ENCODE measurements around the gene TAS2R13.

TAS2R13 gene

GRCh38 chr12:10909462-10909861 is at the start of gene TAS2R13:
Gene TAS2R13, minus strand, starts transcription at chr12:10909562. Its CDS starts 264 bp downstream, at chr12:10909298.
- peaks cover 10% of the 10 kb centered on the region for H3K36me3 Mint-ChIP-seq (ENCODE audit: low read depth)
- no peak within 1 kb of the TSS for H3K4me3 Mint-ChIP-seq
- peaks cover 11% of the 10 kb centered on the region for H3K9me3 Mint-ChIP-seq
- no peaks in the 10 kb centered on the region for H3K27me3 Mint-ChIP-seq
- intact Hi-C loops (cut with micrococcal nuclease) = no loop called here
- H3K4me1 Mint-ChIP-seq (ENCODE audit: low read depth) = no peaks in the 10 kb centered on the region
- no peak within 1 kb of the TSS for H3K27ac Mint-ChIP-seq

- intact Hi-C loops (cut with micrococcal nuclease) = no loop called here
- Mint-ChIP-seq H3K27ac (no peak overlapping the region), H3K9me3 (peaks cover 42% of the 10 kb centered on the region), H3K4me3 (no peak overlapping the region), H3K36me3 (ENCODE audit: low read depth) (peaks cover 17% of the 10 kb centered on the region), H3K27me3 (no peaks in the 10 kb centered on the region), H3K4me1 (ENCODE audit: low read depth) (no peaks in the 10 kb centered on the region)
Measured at GRCh38 chr12:10957741-10958140, 48.4 kb upstream of the TAS2R13 start.

- Mint-ChIP-seq H3K27me3 (no peaks in the 10 kb centered on the region), H3K36me3 (ENCODE audit: low read depth) (peaks cover 18% of the 10 kb centered on the region), H3K4me3 (no peak overlapping the region), H3K9me3 (peaks cover 45% of the 10 kb centered on the region), H3K27ac (no peak overlapping the region), H3K4me1 (ENCODE audit: low read depth) (no peaks in the 10 kb centered on the region)
- intact Hi-C loops (cut with micrococcal nuclease) = no loop called here
Measured at GRCh38 chr12:10956085-10956484, 46.7 kb upstream of the TAS2R13 start.

GRCh38 chr12:10952645-10953044 is 43.3 kb upstream of the TAS2R13 start:
- H3K36me3 Mint-ChIP-seq (ENCODE audit: low read depth) = peaks cover 18% of the 10 kb centered on the region
- H3K27ac Mint-ChIP-seq = no peak overlapping the region
- peaks cover 61% of the 10 kb centered on the region for H3K9me3 Mint-ChIP-seq
- no peak overlapping the region for H3K4me3 Mint-ChIP-seq
- no peaks in the 10 kb centered on the region for H3K27me3 Mint-ChIP-seq
- intact Hi-C loops (cut with micrococcal nuclease) = no loop called here
- H3K4me1 Mint-ChIP-seq (ENCODE audit: low read depth) = no peaks in the 10 kb centered on the region

GRCh38 chr12:10943167-10943566 is 33.8 kb upstream of the TAS2R13 start:
- Mint-ChIP-seq H3K27me3 (no peaks in the 10 kb centered on the region), H3K4me3 (no peak overlapping the region), H3K36me3 (ENCODE audit: low read depth) (no peaks in the 10 kb centered on the region), H3K4me1 (ENCODE audit: low read depth) (no peaks in the 10 kb centered on the region), H3K9me3 (peaks cover 36% of the 10 kb centered on the region), H3K27ac (no peak overlapping the region)
- intact Hi-C loops (cut with micrococcal nuclease) = no loop called here

GRCh38 chr12:10941916-10942607 is 32.7 kb upstream of the TAS2R13 start:
- intact Hi-C loops (cut with micrococcal nuclease) = no loop called here
- H3K4me3 Mint-ChIP-seq = no peak overlapping the region
- H3K4me1 Mint-ChIP-seq (ENCODE audit: low read depth) = no peaks in the 10 kb centered on the region
- H3K27me3 Mint-ChIP-seq = no peaks in the 10 kb centered on the region
- no peaks in the 10 kb centered on the region for H3K36me3 Mint-ChIP-seq (ENCODE audit: low read depth)
- no peak overlapping the region for H3K27ac Mint-ChIP-seq
- peaks cover 25% of the 10 kb centered on the region for H3K9me3 Mint-ChIP-seq

DNA sequence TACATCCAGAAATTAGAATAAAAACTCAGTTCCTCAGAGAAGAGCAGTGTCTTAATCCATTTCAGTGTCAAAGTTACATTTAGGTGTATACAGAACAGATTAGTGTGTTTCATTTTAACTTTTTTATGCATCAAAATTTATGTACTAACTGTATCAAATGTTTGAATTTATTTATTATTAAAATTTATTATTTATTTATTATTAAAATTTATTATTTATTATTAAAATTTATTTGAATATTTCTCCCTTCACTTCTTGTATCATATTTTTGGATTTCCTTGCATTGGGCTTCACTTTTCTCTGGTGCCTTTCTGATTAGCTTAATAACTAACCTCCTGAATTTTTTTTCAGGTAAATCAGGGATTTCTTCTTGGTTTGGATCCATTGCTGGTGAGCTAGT is 32.0 kb upstream of the TAS2R13 start:
- no peaks in the 10 kb centered on the region for H3K36me3 Mint-ChIP-seq (ENCODE audit: low read depth)
- no peak overlapping the region for H3K4me3 Mint-ChIP-seq
- H3K9me3 Mint-ChIP-seq = peaks cover 18% of the 10 kb centered on the region
- no peaks in the 10 kb centered on the region for H3K4me1 Mint-ChIP-seq (ENCODE audit: low read depth)
- H3K27ac Mint-ChIP-seq = no peak overlapping the region
- intact Hi-C loops (cut with micrococcal nuclease) = no loop called here
- H3K27me3 Mint-ChIP-seq = no peaks in the 10 kb centered on the region

- H3K27ac Mint-ChIP-seq = no peak overlapping the region
- no peaks in the 10 kb centered on the region for H3K27me3 Mint-ChIP-seq
- H3K36me3 Mint-ChIP-seq (ENCODE audit: low read depth) = no peaks in the 10 kb centered on the region
- no peak overlapping the region for H3K4me3 Mint-ChIP-seq
- H3K9me3 Mint-ChIP-seq = peaks cover 8% of the 10 kb centered on the region
- no peaks in the 10 kb centered on the region for H3K4me1 Mint-ChIP-seq (ENCODE audit: low read depth)
- intact Hi-C loops (cut with micrococcal nuclease) = no loop called here
Measured at GRCh38 chr12:10940389-10940788, 31.0 kb upstream of the TAS2R13 start.

DNA sequence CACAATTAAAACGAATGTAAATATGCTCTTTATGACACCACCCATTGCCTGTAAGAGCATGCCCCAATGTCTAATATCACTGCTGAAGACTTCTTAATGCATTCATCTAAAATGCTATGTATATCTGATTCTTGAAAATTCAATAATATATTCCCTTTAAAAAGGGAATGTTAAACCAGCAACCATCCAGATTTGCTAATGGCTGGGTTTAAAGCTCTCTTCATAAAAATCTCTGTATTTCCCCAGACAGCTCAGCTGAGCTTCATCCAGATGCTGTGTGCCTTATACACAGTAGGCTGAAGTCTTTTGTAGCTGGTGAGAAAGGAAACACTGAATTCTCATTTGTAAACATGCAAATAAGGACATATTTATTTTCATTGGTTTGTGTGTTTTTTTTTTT is 29.8 kb upstream of the TAS2R13 start, which contains the start of gene TAS2R14:
Gene TAS2R14, minus strand, starts transcription at position 101 of the 400 bp plus-strand sequence. Its CDS starts 56 bp downstream, at position 45.
- Mint-ChIP-seq H3K27ac (no peak within 1 kb of the TSS), H3K4me1 (ENCODE audit: low read depth) (no peaks in the 10 kb centered on the region), H3K9me3 (no peaks in the 10 kb centered on the region), H3K27me3 (no peaks in the 10 kb centered on the region), H3K4me3 (no peak within 1 kb of the TSS), H3K36me3 (ENCODE audit: low read depth) (no peaks in the 10 kb centered on the region)
- intact Hi-C loops (cut with micrococcal nuclease) = no loop called here

GRCh38 chr12:10936506-10936905 is 27.1 kb upstream of the TAS2R13 start:
- Mint-ChIP-seq H3K9me3 (no peaks in the 10 kb centered on the region), H3K27me3 (no peaks in the 10 kb centered on the region), H3K27ac (no peak overlapping the region), H3K4me3 (no peak overlapping the region), H3K36me3 (ENCODE audit: low read depth) (no peaks in the 10 kb centered on the region), H3K4me1 (ENCODE audit: low read depth) (no peaks in the 10 kb centered on the region)
- intact Hi-C loops (cut with micrococcal nuclease) = no loop called here

DNA sequence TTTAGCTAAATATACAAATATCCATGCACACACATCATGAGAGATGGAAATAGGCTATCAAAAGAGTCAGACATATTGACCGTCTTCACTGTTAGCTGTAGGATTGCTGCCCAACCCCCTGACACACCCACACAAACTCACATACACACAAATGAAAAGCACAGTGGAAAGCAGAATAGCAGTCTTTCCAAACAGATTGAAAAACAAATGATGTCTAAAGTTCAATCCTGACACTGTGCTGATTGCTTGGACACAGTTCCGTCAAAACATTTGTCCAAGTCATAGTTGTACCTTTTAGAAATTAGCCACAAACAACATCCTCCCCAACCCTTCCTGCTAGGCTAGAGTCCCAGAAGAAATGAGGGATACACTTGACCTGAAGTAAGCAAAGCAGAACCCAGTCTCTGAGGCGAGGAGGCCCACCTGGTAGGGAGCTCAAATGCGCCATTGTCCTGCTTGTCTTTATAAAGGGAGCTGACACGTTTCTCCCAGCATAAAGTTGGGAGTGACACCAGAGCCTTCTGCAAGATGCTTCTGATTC is 19.5 kb upstream of the TAS2R13 start, which contains the start of gene PRH2:
Gene PRH2, plus strand, starts transcription at position 491 of the 541 bp plus-strand sequence. Its CDS starts 38 bp downstream, at position 529.
- H3K9me3 Mint-ChIP-seq = peaks cover 21% of the 10 kb centered on the region
- H3K4me3 Mint-ChIP-seq = no peak within 1 kb of the TSS
- no peaks in the 10 kb centered on the region for H3K36me3 Mint-ChIP-seq (ENCODE audit: low read depth)
- H3K27me3 Mint-ChIP-seq = no peaks in the 10 kb centered on the region
- H3K4me1 Mint-ChIP-seq (ENCODE audit: low read depth) = no peaks in the 10 kb centered on the region
- no peak within 1 kb of the TSS for H3K27ac Mint-ChIP-seq
- intact Hi-C loops (cut with micrococcal nuclease) = no loop called here

GRCh38 chr12:10926269-10926668 is 16.9 kb upstream of the TAS2R13 start:
- Mint-ChIP-seq H3K9me3 (peaks cover 21% of the 10 kb centered on the region), H3K27me3 (no peaks in the 10 kb centered on the region), H3K4me3 (no peak overlapping the region), H3K27ac (no peak overlapping the region), H3K36me3 (ENCODE audit: low read depth) (no peaks in the 10 kb centered on the region), H3K4me1 (ENCODE audit: low read depth) (no peaks in the 10 kb centered on the region)
- intact Hi-C loops (cut with micrococcal nuclease) = no loop called here

- H3K27ac Mint-ChIP-seq = no peak overlapping the region
- H3K27me3 Mint-ChIP-seq = no peaks in the 10 kb centered on the region
- no peaks in the 10 kb centered on the region for H3K36me3 Mint-ChIP-seq (ENCODE audit: low read depth)
- no peaks in the 10 kb centered on the region for H3K4me1 Mint-ChIP-seq (ENCODE audit: low read depth)
- intact Hi-C loops (cut with micrococcal nuclease) = no loop called here
- no peak overlapping the region for H3K4me3 Mint-ChIP-seq
- H3K9me3 Mint-ChIP-seq = peaks cover 5% of the 10 kb centered on the region
Measured at GRCh38 chr12:10919809-10920208, 10.4 kb upstream of the TAS2R13 start.

GRCh38 chr12:10910380-10910779 is 1.0 kb upstream of the TAS2R13 start:
- intact Hi-C loops (cut with micrococcal nuclease) = no loop called here
- Mint-ChIP-seq H3K4me3 (no peak overlapping the region), H3K36me3 (ENCODE audit: low read depth) (peaks cover under 1% of the 10 kb centered on the region), H3K4me1 (ENCODE audit: low read depth) (no peaks in the 10 kb centered on the region), H3K9me3 (peaks cover 2% of the 10 kb centered on the region), H3K27me3 (no peaks in the 10 kb centered on the region), H3K27ac (no peak overlapping the region)

DNA sequence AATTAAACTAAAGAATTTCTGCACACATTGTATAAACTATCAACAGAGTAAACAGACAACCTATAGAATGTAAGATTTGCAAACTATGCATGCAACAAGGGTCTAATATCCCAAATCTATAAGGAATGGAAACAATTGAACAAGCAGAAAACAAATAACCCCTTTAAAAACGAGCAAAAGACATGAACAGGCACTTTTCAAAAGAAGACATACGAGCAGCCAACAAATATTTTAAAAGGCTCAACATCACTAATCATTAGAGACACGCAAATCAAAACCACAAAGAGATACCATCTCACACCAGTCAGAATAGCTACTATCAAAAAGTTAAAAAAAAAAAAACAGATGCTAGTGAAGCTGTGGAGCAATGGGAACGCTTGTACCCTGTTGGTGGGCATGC is 4.7 kb downstream of the TAS2R13 start:
- H3K27ac Mint-ChIP-seq = no peak overlapping the region
- H3K4me3 Mint-ChIP-seq = no peak overlapping the region
- peaks cover 11% of the 10 kb centered on the region for H3K36me3 Mint-ChIP-seq (ENCODE audit: low read depth)
- peaks cover 59% of the 10 kb centered on the region for H3K9me3 Mint-ChIP-seq
- no peaks in the 10 kb centered on the region for H3K4me1 Mint-ChIP-seq (ENCODE audit: low read depth)
- intact Hi-C loops (cut with micrococcal nuclease) = no loop called here
- no peaks in the 10 kb centered on the region for H3K27me3 Mint-ChIP-seq
